ENCODE data around the gene MOG.
"Not testable (repeated sequence)": the region's sequence is repeated elsewhere in the genome, so short reads cannot be mapped to it uniquely, and the experiment has no call there.

MOG gene

DNA sequence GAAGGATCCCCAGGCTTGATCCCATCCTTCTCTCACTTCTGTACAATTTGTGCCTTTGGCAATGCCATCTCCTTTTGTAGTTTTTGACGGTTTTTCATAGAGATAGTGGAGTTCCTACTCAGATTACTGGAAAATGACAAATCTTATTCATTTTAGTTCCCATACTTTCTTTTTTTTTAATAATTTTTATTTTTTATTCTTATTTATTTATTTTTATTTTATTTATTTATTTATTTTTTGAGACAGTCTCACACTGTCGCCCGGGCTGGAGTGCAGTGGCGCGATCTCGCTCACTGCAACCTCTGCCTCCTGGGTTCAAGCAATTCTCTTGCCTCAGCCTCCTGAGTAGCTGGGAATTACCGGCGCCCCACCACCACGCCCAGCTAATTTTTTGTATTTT lies 19.6 kb upstream of the MOG start:
- in situ Hi-C loops (cut with HindIII; ENCODE audit: low sequenced_read_pairs): no loop called here

DNA sequence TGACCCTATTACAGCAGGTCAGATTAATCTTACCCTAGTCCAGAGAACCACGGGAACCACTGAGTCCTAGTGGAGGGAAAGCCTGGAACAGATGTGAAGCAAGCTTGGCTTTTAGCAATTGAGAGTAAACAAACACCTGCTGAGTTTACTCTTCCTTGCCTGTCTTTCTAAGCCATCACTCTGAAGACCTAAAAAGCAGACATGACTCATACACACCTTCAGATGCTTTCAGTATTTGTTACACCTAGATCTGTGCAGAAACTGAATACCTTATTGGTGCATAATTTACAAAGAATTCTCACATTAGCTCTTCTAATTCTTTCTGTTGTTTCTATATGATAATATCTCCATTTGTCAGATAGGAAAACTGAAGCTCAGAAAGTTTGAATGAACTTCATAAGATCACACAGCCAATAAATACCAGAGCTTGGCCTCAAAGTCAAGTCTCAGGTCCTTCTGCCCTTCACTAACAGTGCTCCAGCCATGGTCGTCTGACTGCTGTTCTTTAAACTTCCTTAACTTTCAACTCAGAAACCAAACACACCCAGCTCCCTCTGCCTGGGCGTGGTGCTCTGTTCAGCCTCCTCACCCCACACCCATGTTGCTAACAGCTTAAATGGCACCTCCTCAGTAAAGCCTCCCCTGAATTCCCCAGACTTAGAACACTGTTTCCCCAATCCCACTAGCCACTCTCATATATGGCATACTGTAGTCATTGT lies 15.3 kb upstream of the MOG start:
- in situ Hi-C loops (cut with HindIII; ENCODE audit: low sequenced_read_pairs): no loop called here

DNA sequence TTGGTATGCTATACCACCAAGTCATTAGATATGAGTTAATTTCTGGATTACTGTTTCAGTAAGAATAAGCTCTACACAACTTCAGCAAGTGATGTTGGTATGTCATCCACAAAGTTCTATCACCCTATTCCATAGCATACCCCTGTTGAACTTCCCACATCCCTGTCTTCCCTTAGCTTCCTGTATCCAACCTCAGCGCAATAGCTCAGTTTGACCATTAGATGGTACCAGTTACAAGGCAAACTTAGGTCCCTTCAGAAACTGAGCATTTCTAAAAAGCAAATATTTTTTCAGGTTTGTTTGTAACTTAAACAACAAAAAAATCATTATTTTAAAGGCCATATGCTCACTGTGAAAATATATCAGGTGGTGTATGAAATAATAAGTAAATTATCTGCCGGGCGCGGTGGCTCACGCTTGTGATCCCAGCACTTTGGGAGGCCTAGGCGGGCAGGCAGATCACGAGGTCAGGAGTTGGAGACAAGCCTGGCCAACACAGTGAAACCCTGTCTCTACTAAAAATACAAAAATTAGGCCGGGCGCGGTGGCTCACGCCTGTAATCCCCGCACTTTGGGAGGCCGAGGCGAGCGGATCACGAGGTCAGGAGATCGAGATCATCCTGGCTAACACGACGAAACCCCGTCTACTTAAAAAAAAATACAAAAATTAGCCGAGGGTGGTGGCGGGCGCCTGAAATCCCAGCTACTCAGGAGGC lies 8.8 kb upstream of the MOG start:
- in situ Hi-C loops (cut with HindIII; ENCODE audit: low sequenced_read_pairs): no loop called here

DNA sequence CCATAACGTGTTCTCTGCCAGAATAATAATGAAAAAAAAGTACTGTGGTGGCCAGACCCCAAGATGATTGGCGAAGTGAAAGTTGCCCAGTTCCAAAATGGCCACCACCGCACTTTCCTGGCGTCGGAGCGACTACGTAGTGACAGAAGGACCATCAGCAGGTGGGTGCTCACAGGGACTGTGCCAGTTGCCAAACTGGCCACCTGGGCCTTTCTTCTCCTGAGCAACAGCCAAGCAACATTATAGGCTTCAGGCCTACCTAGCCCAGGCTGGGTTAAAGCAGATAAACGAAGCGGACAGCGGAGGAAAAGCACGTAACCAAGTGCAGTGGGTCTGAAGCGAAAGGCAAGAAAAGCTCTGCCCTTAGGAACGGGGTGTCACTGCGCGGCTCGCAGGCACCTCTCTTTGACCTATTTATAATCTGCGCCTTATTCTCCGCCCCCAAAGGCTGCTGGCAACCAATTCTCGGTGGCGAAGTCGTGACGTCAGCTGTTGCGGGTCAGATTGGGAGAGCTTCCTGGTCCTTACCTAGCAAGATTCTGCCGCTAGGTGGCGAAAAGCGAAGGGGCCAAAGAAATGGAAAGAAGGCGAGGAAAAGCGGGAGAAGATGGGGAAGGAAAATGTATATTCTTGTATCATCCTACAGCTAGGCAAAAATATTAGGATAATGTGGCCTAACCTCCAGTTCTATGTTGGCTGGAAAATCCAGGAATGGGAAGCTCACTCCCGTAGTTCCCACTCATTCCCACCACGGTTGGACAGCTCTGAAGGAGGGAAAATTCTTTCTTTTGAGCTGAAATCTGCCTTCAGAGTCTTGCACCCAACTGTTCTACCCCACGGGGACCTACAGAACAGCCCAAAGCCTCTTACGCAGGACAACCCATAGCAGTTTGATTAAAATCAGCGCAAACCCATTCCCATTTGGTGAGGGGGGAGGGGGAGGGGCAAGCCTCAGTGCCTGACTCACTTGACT lies 6.9 kb upstream of the MOG start:
- in situ Hi-C loops (cut with HindIII; ENCODE audit: low sequenced_read_pairs): no loop called here

DNA sequence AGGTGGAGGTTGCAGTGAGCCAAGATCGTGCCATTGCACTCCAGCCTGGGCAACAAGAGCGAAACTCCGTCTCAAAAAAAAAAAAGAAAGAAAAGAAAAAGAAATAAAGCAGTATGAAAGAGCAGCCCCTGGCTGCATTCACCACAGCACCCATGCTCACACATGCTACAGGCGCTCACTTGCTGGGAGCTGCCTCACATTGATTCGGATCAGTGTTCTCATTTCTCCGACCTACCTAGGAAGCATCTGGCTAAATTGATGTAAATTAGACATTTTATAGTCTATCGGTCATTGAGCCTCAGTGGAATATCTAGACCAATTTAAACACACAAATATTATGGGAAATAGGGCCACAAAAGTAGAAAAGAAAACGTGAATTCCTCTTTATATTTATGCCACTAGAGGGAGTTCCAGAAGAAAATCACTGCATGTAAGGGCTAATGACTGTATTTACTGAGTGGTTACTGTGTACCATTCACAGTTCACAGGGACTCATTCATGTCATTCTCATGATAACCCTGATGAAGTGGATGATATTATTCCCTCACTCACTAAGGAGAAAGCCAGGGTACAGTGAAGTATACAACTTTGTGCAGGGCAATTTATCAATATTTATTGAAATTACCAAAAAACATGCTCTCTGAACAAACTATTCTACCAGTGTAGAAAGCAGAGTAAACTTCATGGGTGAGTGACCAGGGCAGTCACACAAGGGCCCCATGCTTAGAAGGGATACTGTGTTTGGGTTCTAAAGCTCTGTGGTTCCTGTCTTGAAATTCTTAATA lies 5.3 kb upstream of the MOG start:
- in situ Hi-C loops (cut with HindIII; ENCODE audit: low sequenced_read_pairs): no loop called here

DNA sequence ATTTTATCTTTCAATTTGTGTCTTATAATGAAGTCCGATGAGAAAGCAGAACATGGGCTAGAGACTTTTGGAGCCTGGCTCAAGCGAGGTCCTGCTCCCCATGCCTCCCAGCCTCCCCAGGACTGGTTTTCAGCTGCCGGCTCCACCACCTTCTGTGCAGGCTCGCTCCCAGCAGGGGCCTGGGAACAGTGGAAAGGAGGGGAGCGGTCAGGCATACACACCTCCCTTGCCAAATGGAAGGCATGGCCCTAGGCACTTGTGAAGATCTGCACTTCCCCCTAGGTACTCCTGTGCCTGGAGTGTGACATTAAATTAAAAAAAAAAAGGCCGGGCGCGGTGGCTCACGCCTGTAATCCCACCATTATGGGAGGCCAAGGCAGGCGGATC lies 4.7 kb upstream of the MOG start:
- in situ Hi-C loops (cut with HindIII; ENCODE audit: low sequenced_read_pairs): no loop called here

DNA sequence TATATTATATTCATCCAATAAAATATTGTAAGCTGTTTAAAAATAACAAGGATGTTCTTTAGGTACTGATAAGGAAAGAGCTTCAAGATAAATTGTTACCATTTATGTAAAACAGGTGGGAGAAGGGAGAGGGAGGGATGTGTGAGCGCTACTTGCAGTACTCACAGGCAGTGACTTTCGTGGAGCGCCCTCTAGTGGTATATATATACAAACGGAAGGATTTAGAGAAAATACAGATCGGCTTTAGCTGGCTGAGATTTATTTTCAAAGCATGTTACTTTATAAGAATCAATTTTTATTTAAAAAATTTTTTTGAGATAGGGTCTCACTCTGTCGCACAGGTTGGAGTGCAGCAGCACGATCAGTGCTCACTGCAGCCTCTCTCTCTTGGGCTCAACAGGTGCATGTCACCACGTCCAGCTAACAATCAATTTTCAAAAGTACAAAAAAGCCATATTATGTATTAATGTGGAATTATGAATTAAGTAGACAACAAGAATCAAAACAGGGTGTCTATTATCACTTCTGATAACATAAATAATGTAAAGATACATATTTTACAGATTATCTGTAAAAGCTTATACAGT lies 3.3 kb upstream of the MOG start:
- in situ Hi-C loops (cut with HindIII; ENCODE audit: low sequenced_read_pairs): no loop called here

DNA sequence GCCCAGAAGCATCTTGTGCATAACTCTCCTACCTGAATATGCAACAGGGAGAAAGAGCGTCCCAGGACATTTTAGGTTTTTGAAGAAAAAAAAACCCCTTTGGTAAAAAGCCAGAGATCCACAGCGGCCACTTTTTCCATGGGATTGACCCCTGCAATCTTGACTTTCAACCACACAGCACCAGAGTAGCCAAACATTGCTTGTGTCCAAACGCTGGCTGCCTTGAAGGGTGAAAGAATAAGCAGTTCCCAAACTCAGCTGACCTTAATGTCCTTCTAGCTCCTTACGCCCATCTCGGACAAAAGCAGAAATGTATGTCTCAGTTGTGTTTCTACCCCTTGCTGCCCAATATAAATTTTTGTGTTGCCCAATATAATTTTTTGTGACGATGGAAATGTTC lies 1.2 kb upstream of the MOG start:
- in situ Hi-C loops (cut with HindIII; ENCODE audit: low sequenced_read_pairs): no loop called here

DNA sequence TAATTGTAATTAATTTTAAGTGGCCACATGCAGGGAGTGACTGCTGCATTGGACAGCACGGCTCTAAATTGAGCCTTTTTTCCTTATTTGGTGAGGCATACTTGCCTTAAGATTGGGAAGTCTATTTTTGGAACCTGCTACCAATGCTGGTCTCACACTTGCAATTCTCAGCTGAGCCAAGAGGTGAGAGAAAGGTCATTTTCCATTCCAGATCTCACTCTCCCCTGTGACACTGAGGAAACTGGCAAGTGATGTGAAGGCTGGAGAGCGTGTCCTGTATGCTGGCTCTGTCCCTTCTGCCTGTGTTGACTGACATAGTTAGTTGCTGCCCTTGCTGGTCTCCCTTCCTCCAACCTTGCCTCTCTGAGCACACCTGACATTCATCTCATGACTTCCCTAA lies 735 bp upstream of the MOG start:
- in situ Hi-C loops (cut with HindIII; ENCODE audit: low sequenced_read_pairs): no loop called here

DNA sequence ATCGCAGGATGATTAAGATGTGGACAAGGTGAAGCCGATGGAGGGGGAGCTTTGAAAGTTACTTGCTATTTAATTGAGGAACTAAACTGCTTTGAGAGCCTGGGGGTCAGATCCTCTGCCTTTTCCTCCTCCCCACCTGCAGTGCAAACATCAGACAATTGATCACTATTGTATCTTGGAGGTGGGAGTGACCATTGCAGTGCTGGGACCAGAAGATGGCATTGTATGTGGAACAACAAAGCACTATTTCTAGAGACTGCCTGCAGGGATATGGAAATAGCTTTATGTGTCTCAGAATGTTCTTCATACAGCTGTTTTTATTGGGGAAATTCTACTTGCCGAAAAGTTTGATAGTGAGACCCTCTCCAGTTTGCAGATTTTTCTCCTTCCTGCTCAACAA lies 4.2 kb downstream of the MOG start:
- in situ Hi-C loops (cut with HindIII; ENCODE audit: low sequenced_read_pairs): no loop called here

DNA sequence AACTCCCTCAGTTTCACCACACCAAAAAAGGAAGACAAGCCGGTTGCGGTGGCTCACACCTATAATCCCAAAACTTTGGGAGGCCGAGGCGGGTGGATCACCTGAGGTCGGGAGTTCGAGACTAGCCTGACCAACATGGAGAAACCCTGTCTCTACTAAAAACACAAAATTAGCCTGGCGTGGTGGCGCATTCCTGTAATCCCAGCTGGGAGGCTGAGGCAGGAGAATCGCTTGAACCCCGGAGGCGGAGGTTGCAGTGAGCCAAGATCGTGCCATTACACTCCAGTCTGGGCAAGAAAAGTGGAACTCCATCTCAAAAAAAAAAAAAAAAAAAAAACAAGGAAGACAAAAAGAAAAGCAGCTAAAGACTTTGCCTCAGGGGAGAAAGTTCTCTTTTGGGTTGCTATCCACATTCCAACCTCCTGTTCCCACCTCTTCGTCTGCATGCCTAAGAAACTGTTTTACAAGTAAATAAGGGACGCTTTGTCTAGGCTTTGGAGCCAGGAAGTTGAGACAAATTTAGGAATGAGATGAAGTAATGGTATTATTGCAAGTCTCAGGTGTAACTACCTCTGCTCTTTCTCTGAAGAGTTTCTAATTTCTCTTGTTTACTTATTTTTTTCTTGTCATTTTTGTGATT lies 4.7 kb downstream of the MOG start:
- in situ Hi-C loops (cut with HindIII; ENCODE audit: low sequenced_read_pairs): not testable (repeated sequence)

DNA sequence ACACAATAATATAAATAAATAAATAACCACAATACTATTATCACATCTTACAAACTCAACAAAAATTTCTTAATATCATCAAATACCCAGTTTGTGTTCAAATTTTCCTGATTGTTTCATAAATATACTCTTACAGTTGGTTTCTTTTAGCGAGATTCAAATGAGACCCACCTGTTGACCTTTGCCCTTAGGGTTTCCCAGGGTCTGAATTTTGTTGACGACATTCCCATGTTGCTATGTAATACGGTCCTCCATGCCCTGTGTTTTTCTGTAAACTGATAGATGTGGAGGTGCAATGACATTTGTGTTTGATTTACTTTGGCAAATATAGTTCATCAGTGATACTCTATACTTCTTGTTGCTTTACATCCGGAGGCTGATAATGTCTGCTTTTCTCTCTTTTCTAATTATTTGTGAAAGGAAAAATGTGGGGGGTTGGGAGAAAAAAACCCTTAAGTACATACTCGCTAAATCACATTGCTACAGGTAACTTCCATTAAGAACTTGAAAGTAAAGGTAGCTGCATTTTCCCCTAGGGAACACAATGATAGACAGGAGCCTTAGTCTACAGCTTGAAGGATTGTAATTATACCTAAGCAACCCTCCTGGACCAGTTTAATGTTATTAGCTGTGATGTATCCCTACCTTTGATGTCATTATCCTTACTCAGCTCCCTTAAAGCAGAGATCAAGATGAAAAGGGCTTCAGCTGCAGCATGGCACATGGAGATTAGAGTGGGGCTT lies 6.6 kb downstream of the MOG start:
- in situ Hi-C loops (cut with HindIII; ENCODE audit: low sequenced_read_pairs): no loop called here

DNA sequence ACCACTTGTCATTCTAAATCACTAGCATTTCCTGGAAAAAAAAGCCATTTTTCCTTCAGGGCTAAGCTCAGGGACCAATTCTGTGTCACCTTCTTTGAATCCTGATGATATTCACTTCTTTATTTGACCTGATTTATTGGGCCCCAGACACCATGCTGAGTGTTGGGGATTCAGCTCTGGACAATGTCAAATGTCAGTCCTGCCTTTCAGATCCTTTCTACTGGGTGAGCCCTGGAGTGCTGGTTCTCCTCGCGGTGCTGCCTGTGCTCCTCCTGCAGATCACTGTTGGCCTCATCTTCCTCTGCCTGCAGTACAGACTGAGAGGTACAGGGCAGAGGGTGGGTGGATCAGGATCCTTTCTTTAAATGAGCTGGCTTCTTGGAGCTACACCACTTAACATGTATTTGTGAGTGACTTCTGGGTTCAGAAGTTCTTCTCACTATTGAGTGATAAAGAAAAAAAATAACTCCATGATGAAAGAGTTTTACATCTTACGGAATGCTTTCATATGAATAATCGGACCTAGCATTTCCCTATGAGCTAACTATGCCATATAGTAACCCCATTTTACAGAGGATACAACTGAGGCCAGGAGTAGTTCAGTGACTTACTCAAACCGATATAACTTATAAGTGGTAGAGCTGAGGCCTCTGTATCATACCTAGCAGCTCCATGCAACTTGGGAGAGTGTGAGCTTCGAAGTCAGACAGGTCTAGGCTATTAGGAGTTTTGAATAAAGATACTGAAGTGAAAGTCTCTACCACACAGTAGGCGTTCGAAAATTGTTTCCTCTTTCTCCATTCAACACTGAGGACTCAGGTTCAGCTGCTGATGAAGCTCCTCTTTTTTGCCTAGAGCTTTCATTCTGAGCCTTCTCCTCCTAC lies 9.3 kb downstream of the MOG start:
- in situ Hi-C loops (cut with HindIII; ENCODE audit: low sequenced_read_pairs): no loop called here

DNA sequence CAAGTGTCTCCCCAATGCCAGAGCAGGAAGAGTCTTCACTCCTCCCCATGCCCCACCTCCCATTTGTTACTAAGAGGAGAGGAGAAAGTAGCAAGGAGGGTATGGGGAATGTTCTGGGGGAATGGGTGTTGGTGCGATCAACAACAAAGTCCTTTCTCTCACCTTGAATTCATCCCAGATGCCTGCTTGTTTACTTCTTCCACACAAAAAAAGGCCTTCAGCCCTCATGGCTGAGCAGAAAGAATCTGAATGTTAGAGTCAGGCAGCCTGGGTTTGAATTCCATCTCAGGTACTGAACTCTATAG lies 9.9 kb downstream of the MOG start:
- in situ Hi-C loops (cut with HindIII; ENCODE audit: low sequenced_read_pairs): no loop called here

DNA sequence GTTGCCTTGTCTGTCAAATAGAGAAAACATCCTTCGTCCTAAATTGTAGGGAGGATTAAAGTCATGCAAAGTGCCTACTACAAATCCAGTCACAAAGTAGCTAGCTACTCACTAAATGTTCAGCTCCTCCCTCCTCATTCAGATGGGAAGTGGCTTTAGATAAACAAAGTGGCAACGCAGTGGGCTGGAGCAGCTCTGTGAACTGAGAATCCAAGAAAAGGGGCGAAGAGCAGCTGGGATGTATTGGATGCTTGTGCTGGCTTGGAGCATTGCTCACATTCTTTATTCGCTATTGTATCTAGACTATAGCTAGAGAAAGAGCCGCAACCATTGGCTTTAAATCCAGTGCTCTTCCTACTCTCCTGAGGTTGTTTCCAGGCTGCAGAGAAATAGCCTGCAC lies 10.3 kb downstream of the MOG start:
- in situ Hi-C loops (cut with HindIII; ENCODE audit: low sequenced_read_pairs): no loop called here

DNA sequence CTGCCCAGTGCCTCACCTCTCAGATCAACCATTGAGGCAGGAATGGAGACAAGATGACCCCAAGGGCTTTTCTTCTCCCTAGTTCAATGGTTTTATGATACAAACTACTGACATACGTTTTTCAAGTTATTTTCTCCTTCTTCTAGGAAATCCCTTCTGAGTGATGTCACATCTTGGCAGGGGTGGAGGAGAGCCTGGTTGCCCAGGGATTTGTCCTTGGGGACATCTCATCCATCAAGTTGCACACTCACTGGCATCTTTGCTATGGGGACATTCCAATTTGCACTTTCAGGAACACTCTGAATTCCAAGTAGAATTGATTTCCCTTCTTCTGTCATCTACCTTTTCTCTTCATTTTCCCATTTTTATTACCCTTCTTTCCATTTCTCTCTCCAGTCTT lies 14.1 kb downstream of the MOG start:
- in situ Hi-C loops (cut with HindIII; ENCODE audit: low sequenced_read_pairs): no loop called here

DNA sequence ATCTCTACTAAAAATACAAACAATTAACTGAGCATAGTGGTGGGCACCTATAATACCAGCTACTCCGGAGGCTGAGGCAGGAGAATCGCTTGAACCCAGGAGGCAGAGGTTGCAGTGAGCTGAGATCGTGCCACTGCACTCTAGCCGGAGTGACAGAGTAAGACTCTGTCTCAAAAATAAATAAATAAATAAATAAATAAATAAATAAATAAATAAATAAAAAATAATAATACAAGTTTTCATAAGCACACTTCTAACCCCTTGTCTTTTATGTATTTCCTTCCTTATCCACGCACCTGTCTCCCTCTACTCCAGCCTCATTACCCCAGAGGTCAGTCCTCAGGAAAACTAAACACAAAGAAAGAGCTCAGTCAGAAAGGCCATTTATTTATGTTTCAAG lies 15.2 kb downstream of the MOG start:
- in situ Hi-C loops (cut with HindIII; ENCODE audit: low sequenced_read_pairs): not testable (repeated sequence)

DNA sequence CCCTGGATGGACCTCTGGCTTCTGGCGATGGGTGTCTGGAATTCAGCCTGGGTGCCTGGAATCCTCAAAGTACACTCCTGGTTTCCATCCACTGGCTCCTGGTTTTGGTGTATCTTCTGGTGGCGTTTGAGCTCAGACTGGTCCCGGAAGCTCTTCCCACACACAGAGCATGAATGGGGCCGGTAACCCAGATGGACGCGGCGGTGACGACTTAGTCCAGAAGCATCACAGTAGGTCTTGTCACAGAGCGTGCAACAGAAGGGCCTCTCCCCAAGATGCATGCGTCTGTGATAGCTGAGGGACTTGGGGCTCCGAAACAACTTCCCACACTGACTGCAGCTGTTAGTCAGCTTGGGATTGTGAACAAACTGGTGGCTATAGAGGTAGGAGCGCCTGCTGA lies 16.3 kb downstream of the MOG start:
- in situ Hi-C loops (cut with HindIII; ENCODE audit: low sequenced_read_pairs): no loop called here

DNA sequence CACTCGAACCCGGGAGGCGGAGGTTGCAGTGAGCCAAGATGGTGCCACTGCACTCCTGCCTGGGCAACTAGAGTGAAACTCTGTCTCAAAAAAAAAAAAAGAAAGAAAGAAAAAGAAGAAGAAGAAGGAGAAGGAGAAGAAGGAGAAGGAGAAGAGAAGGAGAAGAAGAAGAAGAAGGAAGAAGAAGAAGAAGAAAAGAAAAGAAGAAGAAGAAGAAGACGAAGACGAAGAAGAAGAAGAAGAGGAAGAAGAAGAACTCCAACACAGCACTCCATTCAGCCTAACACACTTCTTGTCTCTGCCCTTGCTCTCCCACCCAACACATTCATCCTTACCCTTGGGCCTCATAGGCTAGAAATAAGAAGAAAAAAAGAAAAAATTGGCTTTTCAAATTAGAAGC lies 17.1 kb downstream of the MOG start:
- in situ Hi-C loops (cut with HindIII; ENCODE audit: low sequenced_read_pairs): no loop called here

Measured in DLD1 (cell line).